ENCODE data around the gene NRL.

GRCh38 chr14:24132061-24132685, 17.4 kb upstream of the NRL start:
- TF ChIP-seq CTCF (conservative IDR thresholded peaks at IDR 0.05; ENCODE audit: low read length) (no peak), EZH2phosphoT487 (IDR thresholded peaks at IDR 0.05; ENCODE audit: borderline replicate concordance, low read depth, low read length) (no peak)
